Endodermal cell (in vitro differentiated cells): ENCODE results near the gene SYNGR1. TPM values are rescaled to one million over a fixed set of nuclear protein-coding genes. Genes with fewer than 3 reads are reported as not detected.
"Not testable (repeated sequence)": the region's sequence is repeated elsewhere in the genome, so short reads cannot be mapped to it uniquely, and the experiment has no call there.

Experiments
- DNase-seq: peaks from one replicate; pipeline ENCODE4 v3.0.0-alpha.2; 2017
- H3K27ac ChIP-seq: 2 replicates; pipeline ENCODE4 v1.5.1; 2013; ENCODE audit warnings: mild to moderate bottlenecking, low read depth, low read length, moderate library complexity
- H3K27me3 ChIP-seq: 2 replicates; pipeline ENCODE4 v1.6.1; 2013; ENCODE audit warnings: mild to moderate bottlenecking, low read length, moderate library complexity; ENCODE audit not compliant: insufficient read depth, control insufficient read depth, poor library complexity, severe bottlenecking
- H3K36me3 ChIP-seq: 2 replicates; pipeline ENCODE4 v1.7.0; 2013; ENCODE audit warnings: mild to moderate bottlenecking, low read length, moderate library complexity; ENCODE audit not compliant: control insufficient read depth, insufficient read depth
- H3K4me1 ChIP-seq: one replicate; pipeline ENCODE4 v1.7.0; 2013; ENCODE audit warnings: low read length; ENCODE audit not compliant: control insufficient read depth, insufficient read depth
- H3K4me3 ChIP-seq: 2 replicates; pipeline ENCODE4 v1.5.1; 2013; ENCODE audit warnings: mild to moderate bottlenecking, low read length, moderate library complexity
- H3K9ac ChIP-seq: 2 replicates; pipeline ENCODE4 v1.6.1; 2013; ENCODE audit warnings: mild to moderate bottlenecking, low read length, moderate library complexity; ENCODE audit not compliant: poor library complexity, severe bottlenecking; ENCODE audit errors: extremely low read depth
- H3K9me3 ChIP-seq: 2 replicates; pipeline ENCODE4 v1.6.1; 2013; ENCODE audit warnings: mild to moderate bottlenecking, low read length, moderate library complexity; ENCODE audit not compliant: control insufficient read depth
- H3K27ac Mint-ChIP-seq: 2 replicates; pipeline ENCODE4 v1.8.0; 2020; ENCODE audit warnings: mixed read lengths
- H3K27me3 Mint-ChIP-seq: 2 replicates; pipeline ENCODE4 v1.8.0; 2021; ENCODE audit warnings: mild to moderate bottlenecking, mixed read lengths; ENCODE audit not compliant: insufficient read depth
- H3K36me3 Mint-ChIP-seq: 2 replicates; pipeline ENCODE4 v1.8.0; 2020; ENCODE audit warnings: low read depth, mixed read lengths
- H3K4me1 Mint-ChIP-seq: 2 replicates; pipeline ENCODE4 v1.8.0; 2020; ENCODE audit warnings: mixed read lengths
- H3K4me3 Mint-ChIP-seq: 2 replicates; pipeline ENCODE4 v1.8.0; 2020; ENCODE audit warnings: mild to moderate bottlenecking, moderate library complexity, mixed read lengths
- H3K9me3 Mint-ChIP-seq: 2 replicates; pipeline ENCODE4 v1.8.0; 2020; ENCODE audit warnings: mild to moderate bottlenecking, mixed read lengths
- WGBS, 2 experiments: methylation state at CpG; one replicate each; pipeline versions ENCODE4 v1.1.5 to v1.1.7; 2013; ENCODE audit warnings: missing lambda C conversion rate in 2 of 2, mixed read lengths in 1 of 2; ENCODE audit not compliant: insufficient coverage in 1 of 2, insufficient read length in 1 of 2; 5-methylcytosine and 5-hydroxymethylcytosine counted together
- total RNA-seq, 2 donors: library from RNA; stranded (reverse); fragmentation: NEBNext Ultra II Directional in 1 of 2; extraction: Animal tissue kit (Norgen Biotek cat#: 25700) in 1 of 2; gene quantifications; 2 replicates in 1 of 2; 3 replicates in 1 of 2; pipeline ENCODE4 v1.2.1, GENCODE V29; 2021
- TF ChIP-seq, protein P1 (sequence below): fragments of 200-600 bp; sonication (generic); conservative IDR thresholded peaks from 2 replicates; pipeline ENCODE4 v1.5.0; 2021; ENCODE audit warnings: antibody characterized with exemption, mild to moderate bottlenecking

Gene SYNGR1
- total RNA-seq, 2 donors from 2014 or later = 19.0 to 36.3 TPM

DNA sequence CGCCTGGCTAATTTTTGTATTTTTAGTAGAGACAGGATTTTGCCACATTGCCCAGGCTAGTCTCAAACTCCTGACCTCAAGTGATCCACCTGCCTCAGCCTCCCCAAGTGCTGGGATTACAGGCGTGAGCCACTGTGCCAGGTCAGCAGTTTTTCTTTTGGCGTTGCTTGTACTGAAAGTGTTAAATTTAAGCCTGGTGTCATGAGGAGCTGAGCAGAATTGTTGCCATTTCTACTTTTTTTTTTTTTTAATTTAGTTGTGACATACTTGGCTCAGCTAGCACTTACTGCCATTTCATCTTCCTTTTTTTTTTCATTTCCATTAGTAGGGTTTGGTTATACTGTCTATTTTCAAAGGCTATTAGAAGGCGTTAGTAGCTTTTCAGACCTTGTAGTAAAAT is 60.5 kb downstream of the SYNGR1 start:
- TF ChIP-seq, protein P1, sequence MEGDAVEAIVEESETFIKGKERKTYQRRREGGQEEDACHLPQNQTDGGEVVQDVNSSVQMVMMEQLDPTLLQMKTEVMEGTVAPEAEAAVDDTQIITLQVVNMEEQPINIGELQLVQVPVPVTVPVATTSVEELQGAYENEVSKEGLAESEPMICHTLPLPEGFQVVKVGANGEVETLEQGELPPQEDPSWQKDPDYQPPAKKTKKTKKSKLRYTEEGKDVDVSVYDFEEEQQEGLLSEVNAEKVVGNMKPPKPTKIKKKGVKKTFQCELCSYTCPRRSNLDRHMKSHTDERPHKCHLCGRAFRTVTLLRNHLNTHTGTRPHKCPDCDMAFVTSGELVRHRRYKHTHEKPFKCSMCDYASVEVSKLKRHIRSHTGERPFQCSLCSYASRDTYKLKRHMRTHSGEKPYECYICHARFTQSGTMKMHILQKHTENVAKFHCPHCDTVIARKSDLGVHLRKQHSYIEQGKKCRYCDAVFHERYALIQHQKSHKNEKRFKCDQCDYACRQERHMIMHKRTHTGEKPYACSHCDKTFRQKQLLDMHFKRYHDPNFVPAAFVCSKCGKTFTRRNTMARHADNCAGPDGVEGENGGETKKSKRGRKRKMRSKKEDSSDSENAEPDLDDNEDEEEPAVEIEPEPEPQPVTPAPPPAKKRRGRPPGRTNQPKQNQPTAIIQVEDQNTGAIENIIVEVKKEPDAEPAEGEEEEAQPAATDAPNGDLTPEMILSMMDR = no peak
- H3K36me3 Mint-ChIP-seq = peaks cover 6% of the 10 kb centered on the region
- no peak for DNase-seq
- Histone ChIP-seq H3K9me3 (no peaks in the 10 kb centered on the region), H3K36me3 (no peaks in the 10 kb centered on the region), H3K9ac (no peak overlapping the region), H3K27me3 (no peaks in the 10 kb centered on the region), H3K4me1 (no peaks in the 10 kb centered on the region), H3K4me3 (no peak overlapping the region), H3K27ac (no peak overlapping the region)
- H3K4me3 Mint-ChIP-seq = no peak overlapping the region
- H3K27me3 Mint-ChIP-seq = no peaks in the 10 kb centered on the region
- peaks cover 3% of the 10 kb centered on the region for H3K4me1 Mint-ChIP-seq
- WGBS, 2 experiments = 90 to 100% methylated on average over 2 to 3 of the region's 4 CpGs
- H3K9me3 Mint-ChIP-seq = no peaks in the 10 kb centered on the region
- no peak overlapping the region for H3K27ac Mint-ChIP-seq

DNA sequence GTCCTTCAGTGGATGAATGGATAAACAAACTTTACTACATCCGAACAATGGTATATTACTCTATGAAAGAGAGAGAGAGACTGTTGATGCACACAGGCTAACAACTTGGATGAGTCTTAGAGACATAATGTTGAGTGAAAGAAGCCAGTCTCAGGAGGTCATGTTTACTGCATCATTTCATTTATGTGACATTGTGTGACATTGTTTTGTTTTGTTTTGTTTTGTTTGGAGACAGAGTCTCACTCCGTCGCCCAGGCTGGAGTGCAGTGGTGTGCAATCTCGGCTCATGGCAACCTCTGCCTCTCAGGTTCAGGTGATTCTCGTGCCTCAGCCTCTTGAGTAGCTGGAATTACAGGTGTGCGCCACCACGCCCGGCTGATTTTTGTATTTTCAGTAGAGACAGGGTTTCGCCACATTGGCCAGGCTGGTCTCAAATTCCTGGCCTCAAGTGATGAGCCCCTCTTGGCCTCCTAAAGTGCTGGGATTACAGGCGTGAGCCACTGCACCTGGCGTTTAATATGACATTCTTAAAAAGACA is 62.1 kb downstream of the SYNGR1 start:
- not testable (repeated sequence) for H3K36me3 ChIP-seq, H3K4me1 Mint-ChIP-seq, H3K36me3 Mint-ChIP-seq, H3K27me3 Mint-ChIP-seq, H3K27ac ChIP-seq, H3K4me3 Mint-ChIP-seq, H3K9me3 ChIP-seq, H3K4me1 ChIP-seq, H3K27ac Mint-ChIP-seq, H3K9me3 Mint-ChIP-seq, H3K27me3 ChIP-seq, DNase-seq, H3K4me3 ChIP-seq, H3K9ac ChIP-seq
- 94 to 95% methylated on average over 11 of the region's 11 CpGs for WGBS, 2 experiments

DNA sequence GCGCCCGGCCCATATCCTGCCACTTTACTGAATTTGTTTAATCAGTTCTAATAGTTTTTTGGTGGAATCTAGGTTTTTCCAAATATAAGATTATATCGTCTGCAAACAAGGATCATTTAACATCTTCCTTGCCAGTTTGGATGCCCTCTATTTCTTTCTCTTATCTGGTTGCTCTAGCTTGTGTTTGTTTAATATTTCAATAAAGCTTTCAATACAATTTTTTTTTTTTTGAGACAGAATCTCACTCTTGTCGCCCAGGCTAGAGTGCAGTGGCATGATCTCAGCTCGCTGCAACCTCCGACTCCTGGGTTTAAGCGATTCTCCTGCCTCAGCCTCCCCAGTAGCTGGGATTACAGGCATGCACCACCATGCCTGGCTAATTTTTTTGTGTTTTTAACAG is 63.4 kb downstream of the SYNGR1 start:
- H3K9me3 ChIP-seq, H3K4me3 Mint-ChIP-seq, H3K4me3 ChIP-seq, H3K27me3 ChIP-seq, H3K27ac Mint-ChIP-seq, H3K36me3 Mint-ChIP-seq, H3K9me3 Mint-ChIP-seq, DNase-seq, H3K9ac ChIP-seq, H3K27ac ChIP-seq, H3K4me1 ChIP-seq, H3K27me3 Mint-ChIP-seq, H3K4me1 Mint-ChIP-seq: not testable (repeated sequence)
- H3K36me3 ChIP-seq = peaks cover 10% of the 10 kb centered on the region
- WGBS, 2 experiments = 93 to 100% methylated on average over 3 to 7 of the region's 7 CpGs

DNA sequence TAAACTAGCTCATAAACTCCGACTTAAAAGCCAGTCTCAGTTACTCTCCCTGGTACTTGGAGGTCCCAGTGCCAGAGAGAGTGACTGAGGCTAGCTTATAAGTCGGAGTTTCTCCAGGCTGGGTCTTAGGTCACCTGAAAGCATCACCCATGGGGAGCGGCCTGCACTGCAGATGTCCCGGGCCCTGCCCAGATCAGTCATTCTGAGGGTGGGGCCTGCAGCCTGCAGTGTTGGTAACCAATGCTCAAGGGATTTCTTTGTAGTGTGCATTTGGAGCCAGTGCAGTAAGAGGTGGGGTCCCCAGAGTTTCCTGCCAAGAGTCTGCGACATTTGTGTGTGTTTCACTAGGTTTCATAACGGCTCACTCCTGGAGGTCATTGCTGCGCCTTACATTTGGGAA is 64.6 kb downstream of the SYNGR1 start:
- Histone ChIP-seq H3K4me3 (no peak overlapping the region), H3K27ac (no peak overlapping the region), H3K36me3 (peaks cover 15% of the 10 kb centered on the region), H3K9me3 (no peaks in the 10 kb centered on the region), H3K9ac (no peak overlapping the region), H3K27me3 (no peaks in the 10 kb centered on the region), H3K4me1 (no peaks in the 10 kb centered on the region)
- Mint-ChIP-seq H3K27me3 (no peaks in the 10 kb centered on the region), H3K9me3 (no peaks in the 10 kb centered on the region), H3K27ac (no peak overlapping the region), H3K4me3 (no peak overlapping the region), H3K36me3 (peaks cover 19% of the 10 kb centered on the region), H3K4me1 (no peaks in the 10 kb centered on the region)
- TF ChIP-seq, protein P1 = no peak
- 95 to 98% methylated on average over 6 to 7 of the region's 7 CpGs for WGBS, 2 experiments
- DNase-seq = no peak
